DND-41 (cell line): ENCODE results near the gene ARHGAP30.

Source experiments
- CTCF ChIP-seq: IDR thresholded peaks from 2 replicates; pipeline ENCODE4 v1.5.1; 2012; ENCODE audit warnings: borderline replicate concordance, low read length, moderate library complexity, mild to moderate bottlenecking; ENCODE audit not compliant: poor library complexity, severe bottlenecking; ENCODE audit errors: extremely low read depth
- EZH2 ChIP-seq: IDR thresholded peaks from 3 replicates; pipeline ENCODE4 v1.6.1; 2012; ENCODE audit warnings: borderline replicate concordance, low read depth, mild to moderate bottlenecking, moderate library complexity, low read length, inconsistent platforms; ENCODE audit not compliant: severe bottlenecking

GRCh38 chr1:161046605-161047228 lies 23.0 kb downstream of the ARHGAP30 start:
- TF ChIP-seq EZH2 (no peak), CTCF (no peak)
